Epidermal melanocyte (primary cell): Measurements from ENCODE around the gene GPHN.
"Not testable (repeated sequence)": the region's sequence is repeated elsewhere in the genome, so short reads cannot be mapped to it uniquely, and the experiment has no call there.

Experiments used
- DNase-seq: peaks from one replicate; pipeline ENCODE4 v3.0.0; 2011; ENCODE audit warnings: low spot score; ENCODE audit not compliant: insufficient read length

The GPHN gene

GRCh38 chr14:66782853-66783252, 274.9 kb downstream of the GPHN start:
- no peak for DNase-seq

GRCh38 chr14:66790101-66790500, 282.2 kb downstream of the GPHN start:
- no peak for DNase-seq

GRCh38 chr14:66802962-66803361, 295.0 kb downstream of the GPHN start:
- DNase-seq = no peak

GRCh38 chr14:66804141-66804540, 296.2 kb downstream of the GPHN start:
- DNase-seq = no peak

- no peak for DNase-seq
Observed at GRCh38 chr14:66813636-66814035, 305.7 kb downstream of the GPHN start.

- DNase-seq = no peak
Observed at GRCh38 chr14:66815687-66816086, 307.7 kb downstream of the GPHN start.

GRCh38 chr14:66824251-66824650, 316.3 kb downstream of the GPHN start:
- DNase-seq = no peak

- DNase-seq = no peak
Observed at GRCh38 chr14:66827182-66827581, 319.2 kb downstream of the GPHN start.

GRCh38 chr14:66831173-66831572, 323.2 kb downstream of the GPHN start:
- no peak for DNase-seq

GRCh38 chr14:66833816-66834215, 325.9 kb downstream of the GPHN start:
- DNase-seq = no peak

- not testable (repeated sequence) for DNase-seq
Observed at GRCh38 chr14:66837436-66837835, 329.5 kb downstream of the GPHN start.

GRCh38 chr14:66842911-66843512, 335.1 kb downstream of the GPHN start:
- DNase-seq = no peak

GRCh38 chr14:66850258-66850888, 342.4 kb downstream of the GPHN start:
- no peak for DNase-seq

- no peak for DNase-seq
Observed at GRCh38 chr14:66853311-66853710, 345.4 kb downstream of the GPHN start.

GRCh38 chr14:66857867-66858266, 349.9 kb downstream of the GPHN start:
- no peak for DNase-seq

GRCh38 chr14:66859063-66859671, 351.2 kb downstream of the GPHN start:
- no peak for DNase-seq

GRCh38 chr14:66881596-66881995, 373.6 kb downstream of the GPHN start:
- no peak for DNase-seq

- DNase-seq = no peak
Observed at GRCh38 chr14:66884149-66884548, 376.2 kb downstream of the GPHN start.

- no peak for DNase-seq
Observed at GRCh38 chr14:66900719-66901118, 392.8 kb downstream of the GPHN start.

GRCh38 chr14:66910311-66910840, 402.4 kb downstream of the GPHN start:
- DNase-seq = no peak

GRCh38 chr14:66916421-66916820, 408.5 kb downstream of the GPHN start:
- no peak for DNase-seq

GRCh38 chr14:66918527-66918926, 410.6 kb downstream of the GPHN start:
- DNase-seq = no peak

- no peak for DNase-seq
Observed at GRCh38 chr14:66920196-66920595, 412.2 kb downstream of the GPHN start.
